Measurements from ENCODE around the gene PJA2.

- no peak for TF ChIP-seq CTCF (IDR thresholded peaks at IDR 0.05; ENCODE audit: low read depth, low read length, poor library complexity, severe bottlenecking)
- TF ChIP-seq EZH2phosphoT487 (IDR thresholded peaks at IDR 0.05; ENCODE audit: borderline replicate concordance, low read length): no peak
Observed at GRCh38 chr5:109421956-109422355, 12.2 kb upstream of the PJA2 start.
